WI38 (cell line): ENCODE data around the gene MLLT6.

ENCODE experiments used
- H3K4me3 ChIP-seq: 2 replicates; pipeline ENCODE4 v1.5.1; 2011; ENCODE audit warnings: low read depth, mild to moderate bottlenecking, control low read depth, low read length
- TF ChIP-seq, protein P1 (sequence below): IDR thresholded peaks from 2 replicates; pipeline ENCODE4 v1.5.1; 2012; ENCODE audit warnings: low read depth, mild to moderate bottlenecking, control low read depth, low read length

MLLT6 gene

DNA sequence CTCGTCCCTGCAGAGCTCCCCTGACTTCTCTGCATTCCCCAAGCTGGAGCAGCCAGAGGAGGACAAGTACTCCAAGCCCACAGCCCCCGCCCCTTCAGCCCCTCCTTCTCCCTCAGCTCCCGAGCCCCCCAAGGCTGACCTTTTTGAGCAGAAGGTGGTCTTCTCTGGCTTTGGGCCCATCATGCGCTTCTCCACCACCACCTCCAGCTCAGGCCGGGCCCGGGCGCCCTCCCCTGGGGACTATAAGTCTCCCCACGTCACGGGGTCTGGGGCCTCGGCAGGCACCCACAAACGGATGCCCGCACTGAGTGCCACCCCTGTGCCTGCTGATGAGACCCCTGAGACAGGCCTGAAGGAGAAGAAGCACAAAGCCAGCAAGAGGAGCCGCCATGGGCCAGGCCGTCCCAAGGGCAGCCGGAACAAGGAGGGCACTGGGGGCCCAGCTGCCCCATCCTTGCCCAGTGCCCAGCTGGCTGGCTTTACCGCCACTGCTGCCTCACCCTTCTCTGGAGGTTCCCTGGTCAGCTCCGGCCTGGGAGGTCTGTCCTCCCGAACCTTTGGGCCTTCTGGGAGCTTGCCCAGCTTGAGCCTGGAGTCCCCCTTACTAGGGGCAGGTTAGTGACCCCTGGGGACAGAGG is 11.4 kb downstream of the MLLT6 start:
- no peak overlapping the region for H3K4me3 ChIP-seq
- TF ChIP-seq, protein P1, sequence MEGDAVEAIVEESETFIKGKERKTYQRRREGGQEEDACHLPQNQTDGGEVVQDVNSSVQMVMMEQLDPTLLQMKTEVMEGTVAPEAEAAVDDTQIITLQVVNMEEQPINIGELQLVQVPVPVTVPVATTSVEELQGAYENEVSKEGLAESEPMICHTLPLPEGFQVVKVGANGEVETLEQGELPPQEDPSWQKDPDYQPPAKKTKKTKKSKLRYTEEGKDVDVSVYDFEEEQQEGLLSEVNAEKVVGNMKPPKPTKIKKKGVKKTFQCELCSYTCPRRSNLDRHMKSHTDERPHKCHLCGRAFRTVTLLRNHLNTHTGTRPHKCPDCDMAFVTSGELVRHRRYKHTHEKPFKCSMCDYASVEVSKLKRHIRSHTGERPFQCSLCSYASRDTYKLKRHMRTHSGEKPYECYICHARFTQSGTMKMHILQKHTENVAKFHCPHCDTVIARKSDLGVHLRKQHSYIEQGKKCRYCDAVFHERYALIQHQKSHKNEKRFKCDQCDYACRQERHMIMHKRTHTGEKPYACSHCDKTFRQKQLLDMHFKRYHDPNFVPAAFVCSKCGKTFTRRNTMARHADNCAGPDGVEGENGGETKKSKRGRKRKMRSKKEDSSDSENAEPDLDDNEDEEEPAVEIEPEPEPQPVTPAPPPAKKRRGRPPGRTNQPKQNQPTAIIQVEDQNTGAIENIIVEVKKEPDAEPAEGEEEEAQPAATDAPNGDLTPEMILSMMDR, result no peak

- H3K4me3 ChIP-seq, result no peak overlapping the region
- TF ChIP-seq, protein P1, result no peak
These were observed 12.2 kb downstream of the MLLT6 start for GRCh38 chr17:38717139-38717745.

DNA sequence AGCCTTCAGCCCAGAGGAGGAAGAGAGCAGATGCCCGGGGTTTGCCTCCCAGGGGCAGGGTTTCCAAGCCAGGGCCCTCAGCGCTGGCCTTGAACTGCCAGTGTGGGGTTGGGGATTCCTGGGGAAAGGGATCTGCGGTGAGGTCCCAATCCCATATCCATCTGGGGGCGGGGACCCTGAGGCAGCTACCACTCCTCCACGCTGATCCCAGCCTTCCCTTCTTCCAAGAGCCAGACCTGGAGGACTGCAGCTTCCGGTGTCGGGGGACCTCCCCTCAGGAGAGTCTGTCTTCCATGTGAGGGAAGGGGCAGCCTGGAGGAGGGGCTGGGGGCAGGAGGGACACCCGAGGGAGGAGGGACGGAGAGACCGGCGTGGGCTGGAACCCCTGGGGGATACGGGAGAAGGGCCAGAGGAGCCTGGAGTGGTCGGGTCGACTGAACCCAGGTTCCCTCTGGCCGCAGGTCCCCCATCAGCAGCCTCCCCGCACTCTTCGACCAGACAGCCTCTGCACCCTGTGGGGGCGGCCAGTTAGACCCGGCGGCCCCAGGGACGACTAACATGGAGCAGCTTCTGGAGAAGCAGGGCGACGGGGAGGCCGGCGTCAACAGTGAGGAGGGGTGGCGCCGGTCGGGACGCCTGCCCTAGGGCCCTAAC is 14.3 kb downstream of the MLLT6 start:
- TF ChIP-seq, protein P1, result no peak
- H3K4me3 ChIP-seq, result no peak overlapping the region

- TF ChIP-seq, protein P1, result no peak
- no peak overlapping the region for H3K4me3 ChIP-seq
These were observed 15.0 kb downstream of the MLLT6 start for GRCh38 chr17:38719943-38720641.

GRCh38 chr17:38720941-38721340 is 15.9 kb downstream of the MLLT6 start:
- H3K4me3 ChIP-seq, result no peak overlapping the region
- TF ChIP-seq, protein P1, result no peak

DNA sequence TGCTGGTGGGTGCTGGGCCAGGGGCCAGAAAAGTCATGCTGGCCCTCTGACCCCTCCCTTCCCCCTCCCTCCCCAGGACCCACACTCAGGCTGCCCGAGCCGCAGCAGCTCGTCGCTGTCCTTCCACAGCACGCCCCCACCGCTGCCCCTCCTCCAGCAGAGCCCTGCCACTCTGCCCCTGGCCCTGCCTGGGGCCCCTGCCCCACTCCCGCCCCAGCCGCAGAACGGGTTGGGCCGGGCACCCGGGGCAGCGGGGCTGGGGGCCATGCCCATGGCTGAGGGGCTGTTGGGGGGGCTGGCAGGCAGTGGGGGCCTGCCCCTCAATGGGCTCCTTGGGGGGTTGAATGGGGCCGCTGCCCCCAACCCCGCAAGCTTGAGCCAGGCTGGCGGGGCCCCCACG is 16.7 kb downstream of the MLLT6 start:
- TF ChIP-seq, protein P1, result no peak
- H3K4me3 ChIP-seq, result no peak overlapping the region
